MM.1S (cell line): ENCODE results near the gene TOX4.
"Not testable (repeated sequence)": the region's sequence is repeated elsewhere in the genome, so short reads cannot be mapped to it uniquely, and the experiment has no call there.

ENCODE experiments used
- EZH2 ChIP-seq: fragments of 300-600 bp; sonication (generic); optimal IDR thresholded peaks from 2 replicates; pipeline ENCODE3; 2017; ENCODE audit warnings: low read depth, mild to moderate bottlenecking, antibody characterized with exemption, low read length, mixed read lengths
- EZH2phosphoT487 ChIP-seq: fragments of 300-600 bp; sonication (generic); IDR thresholded peaks from 2 replicates; pipeline ENCODE4 v1.6.1; 2018; ENCODE audit warnings: antibody characterized with exemption, low read length
- TF ChIP-seq, protein P1 (sequence below): fragments of 300-600 bp; sonication (generic); IDR thresholded peaks from 2 replicates; pipeline ENCODE4 v1.5.1; 2016; ENCODE audit warnings: antibody characterized with exemption, low read length, mixed read lengths

DNA sequence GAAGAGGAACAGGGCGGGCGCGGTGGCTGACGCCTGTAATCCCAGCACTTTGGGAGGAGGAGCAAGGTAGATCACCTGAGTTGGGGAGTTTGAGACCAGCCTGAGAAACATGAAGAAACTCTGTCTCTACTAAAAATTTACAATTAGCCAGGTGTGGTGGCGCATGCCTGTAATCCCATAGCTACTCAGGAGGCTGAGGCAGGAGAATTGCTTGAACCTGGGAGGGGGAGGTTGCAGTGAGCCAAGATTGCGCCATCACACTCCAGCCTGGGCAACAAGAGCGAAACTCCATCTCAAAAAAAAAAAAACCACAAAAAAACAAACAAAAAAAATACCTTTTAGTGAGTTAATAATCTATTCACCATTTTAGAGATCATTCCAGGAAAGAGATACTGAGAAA is 67.6 kb downstream of the TOX4 start:
- TF ChIP-seq, protein P1, sequence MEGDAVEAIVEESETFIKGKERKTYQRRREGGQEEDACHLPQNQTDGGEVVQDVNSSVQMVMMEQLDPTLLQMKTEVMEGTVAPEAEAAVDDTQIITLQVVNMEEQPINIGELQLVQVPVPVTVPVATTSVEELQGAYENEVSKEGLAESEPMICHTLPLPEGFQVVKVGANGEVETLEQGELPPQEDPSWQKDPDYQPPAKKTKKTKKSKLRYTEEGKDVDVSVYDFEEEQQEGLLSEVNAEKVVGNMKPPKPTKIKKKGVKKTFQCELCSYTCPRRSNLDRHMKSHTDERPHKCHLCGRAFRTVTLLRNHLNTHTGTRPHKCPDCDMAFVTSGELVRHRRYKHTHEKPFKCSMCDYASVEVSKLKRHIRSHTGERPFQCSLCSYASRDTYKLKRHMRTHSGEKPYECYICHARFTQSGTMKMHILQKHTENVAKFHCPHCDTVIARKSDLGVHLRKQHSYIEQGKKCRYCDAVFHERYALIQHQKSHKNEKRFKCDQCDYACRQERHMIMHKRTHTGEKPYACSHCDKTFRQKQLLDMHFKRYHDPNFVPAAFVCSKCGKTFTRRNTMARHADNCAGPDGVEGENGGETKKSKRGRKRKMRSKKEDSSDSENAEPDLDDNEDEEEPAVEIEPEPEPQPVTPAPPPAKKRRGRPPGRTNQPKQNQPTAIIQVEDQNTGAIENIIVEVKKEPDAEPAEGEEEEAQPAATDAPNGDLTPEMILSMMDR, result not testable (repeated sequence)
- TF ChIP-seq EZH2, EZH2phosphoT487: not testable (repeated sequence)
